ENCODE results near the gene TDRD12.
"Not testable (repeated sequence)": the region's sequence is repeated elsewhere in the genome, so short reads cannot be mapped to it uniquely, and the experiment has no call there.

TDRD12 gene

GRCh38 chr19:32748497-32748896 is 28.9 kb downstream of the TDRD12 start:
- DNase-seq, result peak in 1 of 2 donors; percentile 19

GRCh38 chr19:32748948-32749347 is 29.4 kb downstream of the TDRD12 start:
- DNase-seq, result no peak

GRCh38 chr19:32749361-32749760 is 29.8 kb downstream of the TDRD12 start:
- no peak for DNase-seq

GRCh38 chr19:32750441-32751055 is 31.0 kb downstream of the TDRD12 start:
- peak in 1 of 2 donors; percentile 1 for DNase-seq

GRCh38 chr19:32751066-32751465 is 31.5 kb downstream of the TDRD12 start:
- no peak for DNase-seq

- no peak for DNase-seq
Measured at GRCh38 chr19:32757189-32757588, 37.6 kb downstream of the TDRD12 start.

- DNase-seq, result not testable (repeated sequence)
Measured at GRCh38 chr19:32765365-32765764, 45.8 kb downstream of the TDRD12 start.

- DNase-seq, result no peak
Measured at GRCh38 chr19:32767951-32768679, 48.5 kb downstream of the TDRD12 start.

- DNase-seq, result no peak
Measured at GRCh38 chr19:32771596-32771995, 52.0 kb downstream of the TDRD12 start.

GRCh38 chr19:32773126-32773525 is 53.6 kb downstream of the TDRD12 start:
- DNase-seq, result no peak

- no peak for DNase-seq
Measured at GRCh38 chr19:32779082-32779481, 59.5 kb downstream of the TDRD12 start.

GRCh38 chr19:32781280-32781679 is 61.7 kb downstream of the TDRD12 start:
- DNase-seq, result no peak

- DNase-seq, result not testable (repeated sequence)
Measured at GRCh38 chr19:32782089-32782488, 62.5 kb downstream of the TDRD12 start.

GRCh38 chr19:32787161-32787813 is 67.7 kb downstream of the TDRD12 start:
- DNase-seq, result not testable (repeated sequence)

GRCh38 chr19:32787895-32788294 is 68.3 kb downstream of the TDRD12 start:
- not testable (repeated sequence) for DNase-seq

GRCh38 chr19:32789429-32789828 is 69.9 kb downstream of the TDRD12 start:
- DNase-seq, result no peak

GRCh38 chr19:32798201-32798600 is 78.6 kb downstream of the TDRD12 start:
- no peak for DNase-seq

- DNase-seq, result no peak
Measured at GRCh38 chr19:32800191-32800590, 80.6 kb downstream of the TDRD12 start.

- DNase-seq, result no peak
Measured at GRCh38 chr19:32800754-32801153, 81.2 kb downstream of the TDRD12 start.

- no peak for DNase-seq
Measured at GRCh38 chr19:32802840-32803239, 83.3 kb downstream of the TDRD12 start.

- no peak for DNase-seq
Measured at GRCh38 chr19:32808236-32808635, 88.7 kb downstream of the TDRD12 start.

GRCh38 chr19:32809254-32809653 is 89.7 kb downstream of the TDRD12 start:
- DNase-seq, result no peak

- no peak for DNase-seq
Measured at GRCh38 chr19:32809754-32810153, 90.2 kb downstream of the TDRD12 start.

- no peak for DNase-seq
Measured at GRCh38 chr19:32810452-32810851, 90.9 kb downstream of the TDRD12 start.

Measured in CD4-positive, alpha-beta T cell treated with Interleukin-1 beta for 1 hour (primary cell).